Measurements from ENCODE around the gene PLCZ1. TPM values are rescaled to one million over a fixed set of nuclear protein-coding genes. Genes with fewer than 3 reads are reported as not detected.

Gene PLCZ1
- polyA plus RNA-seq, 3 donors: 0.44 to 0.90 (median 0.75) TPM

Other genes starting within 250 kb of the PLCZ1 start
- under 1 TPM; 0.16 to 0.69 (median 0.55) TPM for gene CAPZA3, start 107 bp upstream of the PLCZ1 start, polyA plus RNA-seq (ENCODE audit: insufficient read length in 3 of 3)